ENCODE measurements around the gene MCM3.

Gene MCM3

DNA sequence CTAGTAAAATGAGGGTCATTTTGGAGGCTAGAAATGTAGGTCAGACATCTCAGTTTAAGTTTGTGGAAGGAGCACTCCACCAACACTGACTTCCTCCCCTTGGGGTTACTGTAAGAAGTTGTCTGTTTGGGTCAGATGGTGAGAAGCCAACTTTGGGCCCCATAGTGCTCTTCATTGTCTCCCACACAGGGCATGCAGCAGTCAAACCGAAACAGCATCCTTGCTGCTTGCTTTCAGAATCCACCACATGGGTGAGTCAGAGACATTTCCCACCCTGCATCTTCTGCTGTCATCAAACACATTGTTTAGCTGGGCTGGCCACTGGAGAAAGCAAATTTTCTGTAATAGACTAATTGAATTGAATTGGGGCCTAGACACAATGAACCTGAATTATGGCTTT lies 57.0 kb downstream of the MCM3 start:
- TF ChIP-seq, protein P1, sequence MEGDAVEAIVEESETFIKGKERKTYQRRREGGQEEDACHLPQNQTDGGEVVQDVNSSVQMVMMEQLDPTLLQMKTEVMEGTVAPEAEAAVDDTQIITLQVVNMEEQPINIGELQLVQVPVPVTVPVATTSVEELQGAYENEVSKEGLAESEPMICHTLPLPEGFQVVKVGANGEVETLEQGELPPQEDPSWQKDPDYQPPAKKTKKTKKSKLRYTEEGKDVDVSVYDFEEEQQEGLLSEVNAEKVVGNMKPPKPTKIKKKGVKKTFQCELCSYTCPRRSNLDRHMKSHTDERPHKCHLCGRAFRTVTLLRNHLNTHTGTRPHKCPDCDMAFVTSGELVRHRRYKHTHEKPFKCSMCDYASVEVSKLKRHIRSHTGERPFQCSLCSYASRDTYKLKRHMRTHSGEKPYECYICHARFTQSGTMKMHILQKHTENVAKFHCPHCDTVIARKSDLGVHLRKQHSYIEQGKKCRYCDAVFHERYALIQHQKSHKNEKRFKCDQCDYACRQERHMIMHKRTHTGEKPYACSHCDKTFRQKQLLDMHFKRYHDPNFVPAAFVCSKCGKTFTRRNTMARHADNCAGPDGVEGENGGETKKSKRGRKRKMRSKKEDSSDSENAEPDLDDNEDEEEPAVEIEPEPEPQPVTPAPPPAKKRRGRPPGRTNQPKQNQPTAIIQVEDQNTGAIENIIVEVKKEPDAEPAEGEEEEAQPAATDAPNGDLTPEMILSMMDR (IDR thresholded peaks at IDR 0.05; ENCODE audit: low read depth, low read length, missing control alignments): no peak
- H3K4me3 ChIP-seq (replicated peaks; ENCODE audit: low read depth, low read length): no peak overlapping the region
- DNase-seq (ENCODE audit: extremely low read depth, low read depth): no peak

DNA sequence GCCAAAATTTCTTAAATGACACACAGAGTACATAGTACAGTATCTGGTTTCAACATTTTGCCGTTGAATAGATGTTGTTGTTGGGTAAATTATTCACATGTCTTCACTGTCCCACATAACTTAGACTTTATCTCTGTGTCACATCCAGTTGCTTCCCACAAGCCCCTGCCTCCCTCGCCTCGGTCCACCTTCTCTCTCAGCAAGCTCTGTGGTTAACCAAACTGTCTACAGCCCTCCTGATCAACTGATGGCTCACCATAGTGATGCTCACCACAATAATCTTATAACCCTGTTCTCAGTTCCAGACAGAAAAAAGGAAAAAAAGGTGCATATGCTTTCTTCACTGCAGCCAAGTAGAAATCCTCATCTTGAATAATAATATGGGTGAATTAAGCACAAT lies 63.2 kb downstream of the MCM3 start:
- H3K4me3 ChIP-seq (replicated peaks; ENCODE audit: low read depth, low read length): no peak overlapping the region
- no peak for DNase-seq (ENCODE audit: extremely low read depth, low read depth)

DNA sequence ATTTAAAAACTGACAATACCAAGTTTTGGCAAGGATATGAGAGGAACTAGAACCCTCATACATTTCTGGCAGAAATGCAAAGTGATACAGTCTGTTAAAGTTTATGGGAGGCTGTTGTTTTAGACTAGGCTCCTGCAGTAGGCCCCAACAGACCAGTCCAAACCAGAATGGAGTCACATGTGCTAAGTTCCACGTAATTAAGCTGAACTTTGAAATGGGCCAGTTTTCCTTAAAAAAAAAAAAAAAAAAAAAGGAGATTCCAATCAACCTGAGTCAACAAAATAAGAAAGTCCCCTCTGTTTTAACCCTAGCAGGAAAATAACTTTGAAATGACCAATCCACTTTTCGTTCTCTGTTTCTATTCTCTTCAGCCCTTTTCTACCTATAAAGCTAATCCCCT lies 66.8 kb downstream of the MCM3 start:
- TF ChIP-seq, protein P1 (IDR thresholded peaks at IDR 0.05; ENCODE audit: low read depth, low read length, missing control alignments): no peak
- H3K4me3 ChIP-seq (replicated peaks; ENCODE audit: low read depth, low read length): no peak overlapping the region
- DNase-seq (ENCODE audit: extremely low read depth, low read depth): no peak

More for the DNA sequence above, 63.2 kb downstream of the MCM3 start:
- TF ChIP-seq, protein P1 (IDR thresholded peaks at IDR 0.05; ENCODE audit: low read depth, low read length, missing control alignments): no peak

DNA sequence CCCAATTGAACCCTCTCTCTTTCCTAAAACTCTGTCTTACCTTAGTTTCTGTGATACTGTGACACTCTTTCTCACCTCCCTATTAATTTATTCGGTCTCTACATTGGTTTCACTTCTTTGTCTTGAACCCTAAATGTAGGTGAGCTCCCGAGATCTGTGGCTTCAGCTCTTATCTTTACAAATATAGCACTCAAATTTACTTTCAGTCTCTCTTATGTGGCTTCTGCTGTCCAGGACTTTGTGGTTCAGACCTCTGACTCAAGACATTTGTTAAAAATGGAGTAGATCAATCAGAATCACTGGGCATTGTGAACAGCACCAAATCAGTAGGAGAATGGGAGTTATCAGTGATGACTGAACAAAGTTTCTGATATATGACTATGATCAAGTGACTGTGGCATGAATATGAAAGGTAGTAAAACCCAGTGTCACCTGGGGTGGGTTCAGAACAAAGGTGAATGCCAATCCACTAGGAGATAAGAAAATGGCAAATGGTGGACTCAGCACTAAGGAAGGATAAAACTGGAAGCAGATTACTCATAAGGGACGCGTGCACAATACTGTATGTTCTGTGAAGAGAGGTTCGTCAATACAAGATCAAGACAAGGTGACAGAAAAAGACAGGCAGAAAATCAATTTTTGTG lies 67.5 kb downstream of the MCM3 start:
- DNase-seq (ENCODE audit: extremely low read depth, low read depth): no peak
- no peak overlapping the region for H3K4me3 ChIP-seq (replicated peaks; ENCODE audit: low read depth, low read length)
- TF ChIP-seq, protein P1 (IDR thresholded peaks at IDR 0.05; ENCODE audit: low read depth, low read length, missing control alignments): no peak

DNA sequence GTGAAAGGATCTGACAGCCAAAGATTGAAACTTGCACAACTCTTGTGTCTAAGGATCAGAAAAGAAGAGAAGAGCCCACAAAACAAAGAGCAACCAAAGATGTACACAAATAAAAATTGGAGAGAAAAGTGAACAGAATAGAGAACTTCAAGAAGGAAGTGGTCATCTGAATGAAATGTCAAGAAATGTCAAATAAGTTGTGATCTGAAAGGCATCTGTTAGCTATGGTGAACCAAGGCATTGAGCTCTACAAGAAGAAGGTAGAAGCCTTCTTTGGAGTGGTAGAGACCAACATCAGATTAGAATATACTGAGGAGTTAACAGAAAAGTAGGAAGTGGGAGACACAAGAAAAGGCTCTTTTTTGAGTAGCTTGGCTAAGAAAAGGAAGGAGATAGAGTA lies 68.8 kb downstream of the MCM3 start:
- no peak for DNase-seq (ENCODE audit: extremely low read depth, low read depth)
- TF ChIP-seq, protein P1 (IDR thresholded peaks at IDR 0.05; ENCODE audit: low read depth, low read length, missing control alignments): no peak
- H3K4me3 ChIP-seq (replicated peaks; ENCODE audit: low read depth, low read length): no peak overlapping the region

Measured in HFF-Myc (cell line).